T-helper 1 cell treated with Interleukin-12 subunit alpha and Interleukin-12 subunit beta and Interleukin-4 antibody, amounts not matched to agents 30 μg/mL and 1 μg/mL, for 36 hours (primary cell): ENCODE data around the gene GPANK1.
"Not testable (repeated sequence)": the region's sequence is repeated elsewhere in the genome, so short reads cannot be mapped to it uniquely, and the experiment has no call there.

Experiments
- H3K27ac Mint-ChIP-seq: one replicate; pipeline ENCODE4 v1.8.0; 2021; ENCODE audit warnings: mild to moderate bottlenecking, mixed read lengths
- H3K27me3 Mint-ChIP-seq: one replicate; pipeline ENCODE4 v1.8.0; 2021; ENCODE audit warnings: low read depth, mixed read lengths
- H3K36me3 Mint-ChIP-seq: one replicate; pipeline ENCODE4 v1.8.0; 2021; ENCODE audit warnings: low read depth, mixed read lengths
- H3K4me1 Mint-ChIP-seq: one replicate; pipeline ENCODE4 v1.8.0; 2021; ENCODE audit warnings: low read depth, mixed read lengths
- H3K4me3 Mint-ChIP-seq: one replicate; pipeline ENCODE4 v1.8.0; 2021; ENCODE audit warnings: mild to moderate bottlenecking, moderate library complexity, mixed read lengths
- H3K9me3 Mint-ChIP-seq: one replicate; pipeline ENCODE4 v1.8.0; 2021; ENCODE audit warnings: mixed read lengths

The GPANK1 gene

GRCh38 chr6:31664790-31665500 is at the start of gene GPANK1:
Gene GPANK1 (minus strand): TSS chr6:31664997. CDS start chr6:31664478, 519 bp downstream.
- Mint-ChIP-seq H3K27me3 (no peaks in the 10 kb centered on the region), H3K27ac (peak within 1 kb of the TSS; percentile 95), H3K4me1 (peaks cover 52% of the 10 kb centered on the region), H3K36me3 (peaks cover 69% of the 10 kb centered on the region), H3K4me3 (peak within 1 kb of the TSS; percentile 95), H3K9me3 (no peaks in the 10 kb centered on the region)

GRCh38 chr6:31713991-31714684 is 49.3 kb upstream of the GPANK1 start:
- H3K36me3 Mint-ChIP-seq = no peaks in the 10 kb centered on the region
- no peaks in the 10 kb centered on the region for H3K9me3 Mint-ChIP-seq
- peaks cover 14% of the 10 kb centered on the region for H3K27me3 Mint-ChIP-seq
- H3K27ac Mint-ChIP-seq = no peak overlapping the region
- H3K4me3 Mint-ChIP-seq = no peak overlapping the region
- peaks cover 7% of the 10 kb centered on the region for H3K4me1 Mint-ChIP-seq

- H3K9me3 Mint-ChIP-seq = no peaks in the 10 kb centered on the region
- H3K27ac Mint-ChIP-seq = peak overlapping the region; percentile 17
- peaks cover 7% of the 10 kb centered on the region for H3K4me1 Mint-ChIP-seq
These were observed 48.7 kb upstream of the GPANK1 start for GRCh38 chr6:31713465-31713864.

GRCh38 chr6:31712296-31712695 is 47.5 kb upstream of the GPANK1 start:
- Mint-ChIP-seq H3K4me1 (peaks cover 7% of the 10 kb centered on the region), H3K27me3 (peaks cover 14% of the 10 kb centered on the region), H3K36me3 (no peaks in the 10 kb centered on the region), H3K9me3 (no peaks in the 10 kb centered on the region), H3K4me3 (no peak overlapping the region), H3K27ac (no peak overlapping the region)

More at GRCh38 chr6:31713465-31713864, 48.7 kb upstream of the GPANK1 start:
- no peaks in the 10 kb centered on the region for H3K36me3 Mint-ChIP-seq
- H3K4me3 Mint-ChIP-seq = no peak overlapping the region
- peaks cover 14% of the 10 kb centered on the region for H3K27me3 Mint-ChIP-seq

- peaks cover 14% of the 10 kb centered on the region for H3K27me3 Mint-ChIP-seq
- H3K27ac Mint-ChIP-seq = no peak overlapping the region
- peaks cover 7% of the 10 kb centered on the region for H3K4me1 Mint-ChIP-seq
- no peaks in the 10 kb centered on the region for H3K36me3 Mint-ChIP-seq
- H3K4me3 Mint-ChIP-seq = no peak overlapping the region
- H3K9me3 Mint-ChIP-seq = no peaks in the 10 kb centered on the region
These were observed 46.4 kb upstream of the GPANK1 start for GRCh38 chr6:31711233-31711632.

- Mint-ChIP-seq H3K4me1 (peaks cover 7% of the 10 kb centered on the region), H3K4me3 (no peak overlapping the region), H3K27ac (no peak overlapping the region), H3K36me3 (no peaks in the 10 kb centered on the region), H3K9me3 (no peaks in the 10 kb centered on the region), H3K27me3 (peaks cover 14% of the 10 kb centered on the region)
These were observed 45.9 kb upstream of the GPANK1 start for GRCh38 chr6:31710523-31711219.

GRCh38 chr6:31709157-31709556 is 44.4 kb upstream of the GPANK1 start:
- H3K4me1 Mint-ChIP-seq, H3K9me3 Mint-ChIP-seq, H3K36me3 Mint-ChIP-seq, H3K4me3 Mint-ChIP-seq, H3K27ac Mint-ChIP-seq: not testable (repeated sequence)
- peaks cover 11% of the 10 kb centered on the region for H3K27me3 Mint-ChIP-seq

- no peak overlapping the region for H3K4me3 Mint-ChIP-seq
- H3K27me3 Mint-ChIP-seq = peaks cover 7% of the 10 kb centered on the region
- H3K9me3 Mint-ChIP-seq = no peaks in the 10 kb centered on the region
- peaks cover 10% of the 10 kb centered on the region for H3K4me1 Mint-ChIP-seq
- no peaks in the 10 kb centered on the region for H3K36me3 Mint-ChIP-seq
- no peak overlapping the region for H3K27ac Mint-ChIP-seq
These were observed 43.4 kb upstream of the GPANK1 start for GRCh38 chr6:31708224-31708623.

- H3K27me3 Mint-ChIP-seq = peaks cover 3% of the 10 kb centered on the region
- H3K36me3 Mint-ChIP-seq = no peaks in the 10 kb centered on the region
- H3K9me3 Mint-ChIP-seq = no peaks in the 10 kb centered on the region
- no peak overlapping the region for H3K27ac Mint-ChIP-seq
- H3K4me1 Mint-ChIP-seq = peaks cover 10% of the 10 kb centered on the region
- H3K4me3 Mint-ChIP-seq = no peak overlapping the region
These were observed 42.9 kb upstream of the GPANK1 start for GRCh38 chr6:31707701-31708100.

GRCh38 chr6:31706599-31706998 is 41.8 kb upstream of the GPANK1 start, which contains the start of gene LY6G6F:
Gene LY6G6F (plus strand): TSS chr6:31706866. CDS start chr6:31706907, 41 bp downstream.
- no peaks in the 10 kb centered on the region for H3K9me3 Mint-ChIP-seq
- H3K4me3 Mint-ChIP-seq = no peak within 1 kb of the TSS
- no peak within 1 kb of the TSS for H3K27ac Mint-ChIP-seq
- H3K4me1 Mint-ChIP-seq = peaks cover 15% of the 10 kb centered on the region
- H3K27me3 Mint-ChIP-seq = no peaks in the 10 kb centered on the region
- H3K36me3 Mint-ChIP-seq = no peaks in the 10 kb centered on the region

- no peaks in the 10 kb centered on the region for H3K27me3 Mint-ChIP-seq
- H3K4me1 Mint-ChIP-seq = peaks cover 17% of the 10 kb centered on the region
- no peaks in the 10 kb centered on the region for H3K36me3 Mint-ChIP-seq
- no peak overlapping the region for H3K27ac Mint-ChIP-seq
- H3K9me3 Mint-ChIP-seq = no peaks in the 10 kb centered on the region
- H3K4me3 Mint-ChIP-seq = no peak overlapping the region
These were observed 41.1 kb upstream of the GPANK1 start for GRCh38 chr6:31705931-31706330.

GRCh38 chr6:31702819-31703716 is 38.3 kb upstream of the GPANK1 start, which contains the start of gene ABHD16A:
Gene ABHD16A (minus strand): TSS chr6:31703324. CDS start chr6:31703281, 43 bp downstream.
- Mint-ChIP-seq H3K27me3 (no peaks in the 10 kb centered on the region), H3K4me1 (peaks cover 15% of the 10 kb centered on the region), H3K36me3 (peaks cover under 1% of the 10 kb centered on the region), H3K27ac (peak within 1 kb of the TSS; percentile 95), H3K9me3 (no peaks in the 10 kb centered on the region), H3K4me3 (peak within 1 kb of the TSS; percentile 93)

- Mint-ChIP-seq H3K4me1 (peaks cover 21% of the 10 kb centered on the region), H3K27ac (peak overlapping the region; percentile 95), H3K4me3 (peak overlapping the region; percentile 93), H3K27me3 (no peaks in the 10 kb centered on the region), H3K36me3 (peaks cover 7% of the 10 kb centered on the region), H3K9me3 (no peaks in the 10 kb centered on the region)
These were observed 37.6 kb upstream of the GPANK1 start for GRCh38 chr6:31702405-31702818.
